GM12892 (cell line): Measurements from ENCODE around the gene RBMS3.
A peak's percentile ranks its signal among the peaks of the same experiment; 100 is the strongest.

Experiments used
- DNase-seq: peaks from one replicate; pipeline ENCODE4 v3.0.0; 2011; ENCODE audit not compliant: insufficient read length
- FAIRE-seq: peaks from 2 replicates; lab custom pipeline; 2011; peaks lifted over from hg19 to GRCh38; lab: Jason Lieb, UNC
- POLR2A ChIP-seq: IDR thresholded peaks from 2 replicates; pipeline ENCODE4 v1.6.1; 2011; ENCODE audit warnings: low read depth, low read length, control low read depth
- POLR2AphosphoS5 ChIP-seq: IDR thresholded peaks from 2 replicates; pipeline ENCODE4 v1.6.1; 2011; ENCODE audit warnings: low read depth, low read length, control low read depth
- TAF1 ChIP-seq: IDR thresholded peaks from 2 replicates; pipeline ENCODE4 v1.6.1; 2011; ENCODE audit warnings: low read depth, mild to moderate bottlenecking, control low read depth, low read length, borderline replicate concordance

Gene RBMS3

GRCh38 chr3:29414468-29415224 is 133.8 kb downstream of the RBMS3 start:
- TF ChIP-seq TAF1 (no peak), POLR2AphosphoS5 (no peak), POLR2A (no peak)
- FAIRE-seq (no peak), DNase-seq (no peak)

- no peak for FAIRE-seq
- TF ChIP-seq POLR2AphosphoS5 (no peak), POLR2A (no peak), TAF1 (no peak)
- no peak for DNase-seq
These were observed 134.8 kb downstream of the RBMS3 start for GRCh38 chr3:29415482-29416223.

GRCh38 chr3:29416514-29416913 is 135.6 kb downstream of the RBMS3 start:
- DNase-seq (no peak), FAIRE-seq (no peak)
- TF ChIP-seq POLR2A = no peak
- no peak for TF ChIP-seq TAF1
- TF ChIP-seq POLR2AphosphoS5 = no peak

GRCh38 chr3:29420106-29420505 is 139.2 kb downstream of the RBMS3 start:
- DNase-seq = no peak
- TF ChIP-seq POLR2AphosphoS5 (no peak), POLR2A (no peak)
- no peak for FAIRE-seq

GRCh38 chr3:29426302-29427226 is 145.7 kb downstream of the RBMS3 start:
- TF ChIP-seq POLR2A (no peak), TAF1 (no peak), POLR2AphosphoS5 (no peak)
- no peak for FAIRE-seq
- no peak for DNase-seq

- no peak for DNase-seq
- no peak for TF ChIP-seq POLR2AphosphoS5
- no peak for TF ChIP-seq POLR2A
- no peak for TF ChIP-seq TAF1
- FAIRE-seq = peak; percentile 67
These were observed 146.6 kb downstream of the RBMS3 start for GRCh38 chr3:29427266-29428103.

- FAIRE-seq (peak; percentile 58), DNase-seq (no peak)
- no peak for TF ChIP-seq TAF1
- TF ChIP-seq POLR2A = no peak
- no peak for TF ChIP-seq POLR2AphosphoS5
These were observed 148.3 kb downstream of the RBMS3 start for GRCh38 chr3:29429055-29429679.

- TF ChIP-seq POLR2A (no peak), TAF1 (no peak), POLR2AphosphoS5 (no peak)
- DNase-seq (no peak), FAIRE-seq (no peak)
These were observed 149.7 kb downstream of the RBMS3 start for GRCh38 chr3:29430558-29430971.

- TF ChIP-seq POLR2AphosphoS5 (no peak), TAF1 (no peak), POLR2A (no peak)
- DNase-seq = no peak
- no peak for FAIRE-seq
These were observed 155.9 kb downstream of the RBMS3 start for GRCh38 chr3:29436612-29437323.

GRCh38 chr3:29438580-29438979 is 157.7 kb downstream of the RBMS3 start:
- TF ChIP-seq POLR2AphosphoS5 (no peak), TAF1 (no peak)
- DNase-seq (no peak), FAIRE-seq (no peak)
